HG03442 (cell line): ENCODE results near the gene ZNF608.
A peak's percentile ranks its signal among the peaks of the same experiment; 100 is the strongest.

Experiments
- ATAC-seq: cut with Tn5 transposase; IDR thresholded peaks from one replicate; pipeline ENCODE4 v1.9.1; 2021; ENCODE audit warnings: mild to moderate bottlenecking, moderate library complexity; ENCODE audit not compliant: unreplicated experiment

The ZNF608 gene

GRCh38 chr5:124754206-124754927 is 7.9 kb upstream of the ZNF608 start:
- ATAC-seq = no peak

- ATAC-seq = no peak
These were observed 6.6 kb upstream of the ZNF608 start for GRCh38 chr5:124752854-124753720.

DNA sequence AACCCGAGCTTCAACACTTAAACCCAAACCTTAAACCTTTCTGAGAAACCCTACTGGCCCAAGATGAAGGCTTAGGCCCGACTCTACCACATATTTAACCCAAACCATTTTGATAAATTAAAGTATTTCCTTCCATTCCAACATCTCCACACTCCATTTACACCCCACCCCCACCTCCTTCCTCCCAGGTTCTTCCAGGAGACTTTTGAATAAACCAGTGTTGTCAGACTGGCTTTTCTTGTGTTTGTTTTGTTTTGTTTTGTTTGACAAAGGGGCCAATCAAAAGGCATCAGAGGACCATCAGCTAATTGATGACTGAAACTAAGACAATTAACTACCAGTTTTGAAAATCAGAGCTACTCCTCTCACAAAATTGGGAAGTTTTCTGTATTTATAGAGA is 4.6 kb upstream of the ZNF608 start:
- no peak for ATAC-seq

DNA sequence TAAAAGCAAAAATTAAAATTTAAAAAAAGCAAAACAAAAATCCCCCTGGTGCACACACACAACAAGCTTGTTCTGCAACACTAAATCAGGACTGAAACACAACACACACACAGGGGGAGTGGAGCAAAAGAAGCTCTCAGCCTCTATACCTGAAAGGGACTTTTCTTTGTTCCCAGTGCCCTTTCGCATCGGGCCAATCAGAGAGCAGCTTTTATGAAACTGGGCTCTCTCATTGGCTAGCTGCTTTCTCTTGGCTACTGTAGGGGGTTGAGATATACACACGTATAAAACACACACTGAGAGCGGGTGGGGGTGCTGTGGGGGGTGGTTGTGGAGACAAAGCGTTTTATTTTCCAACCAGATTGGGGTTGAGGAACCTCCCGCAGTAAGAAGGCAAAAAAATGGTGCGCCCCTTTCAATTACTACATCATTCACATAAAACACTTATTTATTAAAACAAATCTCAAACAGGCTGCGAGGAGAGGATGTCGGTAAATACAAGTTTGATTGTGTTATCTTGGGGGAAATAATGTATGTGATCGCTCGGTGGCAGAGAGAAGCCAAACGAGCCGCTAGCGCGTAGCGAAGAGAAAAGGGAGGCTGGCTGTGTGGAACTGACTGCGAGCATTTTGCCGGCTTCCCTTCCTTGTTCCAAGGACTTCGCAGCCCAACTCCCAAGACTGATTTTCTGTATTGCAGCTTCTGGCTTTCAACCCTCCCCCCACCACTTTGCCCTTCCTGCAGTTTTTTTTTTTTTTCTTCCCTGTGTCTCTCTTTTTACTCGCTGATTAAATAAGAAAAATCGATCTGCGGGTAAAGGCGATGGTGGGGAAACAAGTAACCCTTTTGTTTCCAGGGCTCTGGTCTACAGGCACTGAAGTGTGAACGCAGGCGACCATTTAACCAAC is 2.5 kb upstream of the ZNF608 start:
- ATAC-seq = peak; percentile 89

- ATAC-seq = peak; percentile 36
These were observed 1.6 kb upstream of the ZNF608 start for GRCh38 chr5:124747791-124748686.

- peak; percentile 26 for ATAC-seq
These were observed 714 bp upstream of the ZNF608 start for GRCh38 chr5:124746916-124747790.

DNA sequence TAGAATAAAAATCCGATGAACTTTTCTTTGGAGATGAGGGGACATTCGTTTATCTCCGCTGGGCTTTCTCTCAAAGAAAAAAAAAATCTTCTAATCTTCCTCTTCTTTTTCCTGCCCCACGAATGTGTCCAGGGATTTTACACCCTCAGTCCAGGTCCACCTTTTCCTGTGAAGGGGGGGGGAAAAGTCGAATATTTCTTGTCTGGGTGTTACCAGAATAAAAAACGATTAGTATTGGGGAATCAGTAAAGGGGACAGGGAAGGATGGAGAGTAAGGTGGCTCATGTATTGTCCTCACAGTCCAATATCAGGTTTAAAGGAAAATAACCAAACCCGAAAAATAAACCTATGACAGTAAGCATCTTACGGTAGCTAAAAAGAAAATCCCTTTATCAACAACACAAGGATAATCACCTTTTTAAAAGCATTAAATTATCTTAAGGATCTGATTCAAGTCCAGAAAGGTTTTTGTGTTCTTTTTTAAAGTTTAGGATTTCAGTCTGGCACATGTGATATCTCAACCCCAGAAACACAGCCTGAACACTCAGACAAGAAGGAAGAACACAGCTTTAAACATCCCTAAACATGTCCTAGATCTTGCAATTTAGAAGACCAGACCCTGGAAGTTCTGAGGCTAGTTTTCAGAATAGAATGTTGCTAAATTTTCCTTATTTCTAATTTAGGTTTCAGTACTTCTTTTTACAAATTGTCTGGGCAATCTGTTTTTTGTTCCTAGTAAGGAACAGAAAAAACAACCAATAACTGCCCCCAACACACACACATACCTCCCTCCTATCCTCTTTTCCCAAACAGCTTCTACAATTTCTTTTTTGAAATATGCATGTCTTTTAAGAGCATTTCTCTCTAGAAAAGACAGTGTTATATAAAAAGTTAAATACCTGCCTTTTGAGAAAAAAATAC is 1.2 kb downstream of the ZNF608 start:
- ATAC-seq = no peak

DNA sequence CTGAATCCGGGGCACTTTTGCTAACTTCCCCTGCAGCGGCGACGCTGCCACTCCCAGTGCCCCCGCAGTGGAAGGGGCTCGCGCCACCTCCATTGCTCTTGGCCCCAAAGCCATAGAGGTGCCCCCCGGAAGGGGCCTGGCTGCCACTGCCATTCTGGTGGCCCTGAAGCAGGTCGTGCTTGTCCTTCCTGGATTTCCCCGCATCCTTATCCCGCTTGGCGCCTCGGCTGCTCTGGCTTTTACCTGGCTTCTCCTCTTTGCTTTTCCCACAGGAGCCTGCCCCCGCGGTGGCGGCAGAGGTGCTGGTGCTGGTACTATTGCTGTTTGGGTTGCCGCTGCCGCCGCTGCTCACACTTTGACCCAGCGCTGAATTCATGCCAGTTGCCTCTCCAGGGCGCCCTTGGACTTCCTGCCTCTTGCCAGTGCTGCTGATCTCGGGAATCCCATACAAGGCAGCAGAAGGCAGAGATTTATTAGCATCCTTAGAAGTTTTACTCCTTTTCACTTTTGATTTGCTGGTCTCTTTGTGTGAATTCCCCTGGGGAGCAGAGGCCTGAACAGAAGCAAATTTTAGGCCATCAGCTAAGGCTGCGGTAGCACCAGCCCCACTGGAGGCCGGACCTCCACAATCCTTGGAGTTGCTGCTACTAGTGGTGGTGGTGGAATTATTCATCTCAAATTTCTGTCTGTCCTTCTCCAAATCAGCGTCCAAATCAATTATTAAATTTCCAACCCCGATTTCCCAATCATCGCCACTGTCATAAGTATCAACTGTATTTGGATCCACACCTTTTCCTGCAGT is 2.1 kb downstream of the ZNF608 start:
- no peak for ATAC-seq

GRCh38 chr5:124743602-124744169 is 2.8 kb downstream of the ZNF608 start:
- no peak for ATAC-seq

DNA sequence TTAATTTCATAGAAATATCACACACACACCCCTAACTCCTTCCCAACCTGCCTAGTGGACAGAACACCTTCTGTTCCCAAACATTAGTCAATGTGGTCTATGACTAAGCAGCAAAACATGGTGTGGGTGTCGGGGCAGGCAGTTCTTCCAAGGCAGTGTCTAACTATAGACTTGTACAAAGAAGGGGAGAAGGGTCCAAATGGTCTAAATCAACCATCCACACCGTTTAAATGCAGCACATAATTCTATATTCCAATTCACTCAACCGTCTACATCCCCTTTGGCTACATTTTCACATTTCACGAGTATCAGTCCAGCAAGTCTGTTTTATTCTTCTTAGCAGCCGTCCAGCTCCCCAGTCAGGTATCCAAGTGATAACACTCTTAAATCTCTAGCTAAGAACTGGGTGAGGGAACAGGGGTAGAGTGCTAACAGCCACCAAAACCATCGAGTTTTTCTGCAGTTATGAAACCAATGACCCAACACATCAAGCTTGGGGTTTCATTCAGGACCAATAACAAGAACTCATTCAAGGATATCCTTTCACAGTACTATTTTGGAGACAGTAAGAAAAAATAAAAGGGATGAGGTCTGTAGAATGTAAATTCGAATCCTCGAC is 3.3 kb downstream of the ZNF608 start:
- ATAC-seq = peak; percentile 32

DNA sequence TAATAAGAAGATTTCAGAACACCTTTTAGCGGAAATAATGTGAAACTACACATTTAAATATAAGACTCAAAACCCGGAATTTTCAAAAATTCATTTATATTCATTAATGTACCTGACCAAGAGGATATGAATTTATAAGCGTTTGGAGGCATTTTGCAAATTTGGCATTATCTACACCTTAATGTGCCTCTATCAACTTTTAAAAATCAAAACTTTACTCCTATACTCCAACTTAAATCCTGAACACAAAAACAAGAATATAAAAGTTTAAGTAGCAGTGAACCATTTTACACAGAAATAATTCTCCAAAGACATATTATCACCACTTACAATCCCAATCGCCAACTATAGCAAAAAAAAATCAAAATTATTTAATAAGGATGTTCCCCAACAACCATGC is 3.9 kb downstream of the ZNF608 start:
- no peak for ATAC-seq

GRCh38 chr5:124741711-124742496 is 4.5 kb downstream of the ZNF608 start:
- ATAC-seq = no peak

DNA sequence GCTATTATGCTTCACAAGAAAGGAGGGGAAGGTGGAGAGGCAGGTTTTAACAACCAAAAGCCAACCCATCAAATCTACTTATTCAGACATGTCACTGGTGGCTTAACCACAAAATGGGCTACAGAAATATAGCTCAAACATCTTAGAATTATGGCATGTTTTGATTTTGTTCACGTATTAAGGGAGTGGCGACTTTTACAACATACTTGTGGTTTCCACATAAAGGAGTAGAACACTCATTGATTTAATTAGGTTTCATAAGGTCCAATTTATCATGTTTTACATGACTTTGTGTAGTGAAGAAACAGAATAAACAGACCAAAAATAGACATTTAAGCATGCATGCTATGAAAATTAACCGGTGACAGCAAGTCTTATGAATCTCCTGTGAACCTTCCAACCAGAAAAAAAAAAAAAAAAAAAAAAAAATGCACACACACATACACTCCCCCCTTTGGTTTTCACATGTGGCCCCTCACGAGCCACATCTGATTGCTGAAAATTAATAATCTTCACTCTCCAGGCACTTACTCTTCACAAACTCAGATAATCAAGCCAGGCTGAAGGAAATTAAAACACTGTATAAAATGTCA is 5.4 kb downstream of the ZNF608 start:
- no peak for ATAC-seq

- ATAC-seq = no peak
These were observed 6.4 kb downstream of the ZNF608 start for GRCh38 chr5:124740071-124740470.

DNA sequence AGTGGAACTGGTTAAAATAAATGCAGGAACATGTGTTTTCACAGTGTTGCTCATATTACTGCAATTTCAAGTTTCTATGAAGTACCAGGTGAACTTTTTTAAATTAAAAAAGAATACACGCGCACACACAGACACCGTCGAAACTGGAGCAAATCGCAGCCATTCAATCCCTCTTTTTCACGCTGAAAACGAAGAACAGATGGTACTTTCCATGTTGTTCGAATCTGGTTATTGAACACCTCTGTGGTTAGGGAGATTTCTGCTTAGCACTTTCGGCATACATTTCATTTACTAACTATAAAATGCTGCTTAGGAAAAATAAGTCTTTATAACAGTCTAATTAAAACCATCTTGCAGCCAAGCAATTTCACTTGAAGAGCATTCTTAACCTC is 6.8 kb downstream of the ZNF608 start:
- ATAC-seq = no peak
